ENCODE measurements around the gene DAND5.

The DAND5 gene

GRCh38 chr19:13017306-13018034 is 48.1 kb downstream of the DAND5 start:
- peaks cover 10 to 71% (median 28%) of the 10 kb centered on the region in 5 experiments for H3K27me3 ChIP-seq (replicated peaks in 2 of 5; ENCODE audit: control insufficient read depth in 4 of 5, insufficient read depth in 5 of 5, low read length in 4 of 5)
- no peak overlapping the region for H3K27ac ChIP-seq (ENCODE audit: insufficient read depth in 1 of 2, low read depth in 1 of 2, low read length in 2 of 2, poor library complexity in 1 of 2, severe bottlenecking in 2 of 2)
- CTCF ChIA-PET = interaction anchor here (0.9 to 7.0 kb wide), 4 partner anchors 12 to 77 kb away, joined by 3 to 66 read pairs (median 4); no protein-coding TSS in a partner anchor
- peaks cover 0 to 43% (median 31%) of the 10 kb centered on the region in 4 experiments for H3K4me1 ChIP-seq (ENCODE audit: control extremely low read depth in 1 of 4, control insufficient read depth in 4 of 4, insufficient read depth in 4 of 4, low read length in 3 of 4)
- POLR2A ChIA-PET = no interaction called here
- H3K36me3 ChIP-seq (ENCODE audit: control insufficient read depth in 4 of 4, insufficient read depth in 4 of 4, low read length in 3 of 4) = peaks cover 0 to 2% (median 0%) of the 10 kb centered on the region in 4 experiments
- no peak overlapping the region for H3K4me3 ChIP-seq (ENCODE audit: control insufficient read depth in 1 of 7, extremely low read depth in 1 of 7, insufficient read depth in 4 of 7, low read depth in 2 of 7, low read length in 6 of 7)
- WGBS (ENCODE audit: insufficient coverage) = 98% methylated on average over 7 of the region's 14 CpGs
- no peaks in the 10 kb centered on the region for H3K9me3 ChIP-seq (ENCODE audit: control extremely low read depth in 1 of 5, control insufficient read depth in 4 of 5, insufficient read depth in 2 of 5, low read depth in 1 of 5, low read length in 4 of 5)
- DNase-seq = no peak

DNA sequence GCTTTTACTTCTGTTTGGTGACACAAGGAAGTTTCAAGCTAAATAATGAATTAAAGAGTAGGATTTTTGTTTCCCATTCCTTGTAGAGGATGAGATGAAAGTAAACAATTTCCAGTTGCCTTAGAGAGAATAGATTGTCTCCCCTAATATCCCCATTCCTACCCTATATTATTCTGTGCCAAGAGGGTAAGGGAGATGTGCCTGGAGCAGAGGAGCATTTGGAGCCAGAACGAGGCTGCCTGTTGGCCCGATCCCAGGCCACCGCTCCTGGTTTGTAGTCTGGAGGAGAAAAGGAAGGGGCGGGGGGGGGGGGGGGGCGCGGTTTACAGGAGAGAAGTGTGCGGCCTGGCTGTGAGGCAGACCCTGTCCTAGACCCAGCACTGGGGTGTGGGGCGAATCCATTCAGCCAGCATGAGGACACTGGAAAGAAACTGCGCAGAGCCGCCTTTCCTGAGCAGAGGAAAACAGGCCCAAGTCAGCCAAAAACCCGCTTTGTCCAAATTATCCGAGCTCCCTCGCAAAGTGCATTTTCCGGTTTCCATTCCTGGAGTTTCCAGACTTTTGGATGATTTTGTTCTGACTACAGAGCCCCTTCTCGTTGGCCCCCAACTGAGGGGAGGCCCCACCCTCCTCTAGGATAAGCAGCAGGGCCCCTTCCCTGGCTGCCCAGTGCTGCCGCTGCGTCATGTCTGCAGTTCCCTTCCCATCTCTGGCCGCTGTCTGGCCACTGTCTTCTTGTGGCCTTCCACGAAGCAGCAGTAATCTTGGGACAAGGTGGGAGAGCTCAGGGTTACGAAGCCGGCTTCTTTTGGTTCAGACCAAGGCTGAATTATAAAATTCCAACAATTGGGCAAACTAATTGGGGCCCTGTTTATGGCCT is 48.9 kb downstream of the DAND5 start:
- Histone ChIP-seq H3K4me3 (ENCODE audit: control insufficient read depth in 1 of 7, extremely low read depth in 1 of 7, insufficient read depth in 4 of 7, low read depth in 2 of 7, low read length in 6 of 7) (no peak overlapping the region), H3K27ac (ENCODE audit: insufficient read depth in 1 of 2, low read depth in 1 of 2, low read length in 2 of 2, poor library complexity in 1 of 2, severe bottlenecking in 2 of 2) (no peak overlapping the region), H3K27me3 (replicated peaks in 2 of 5; ENCODE audit: control insufficient read depth in 4 of 5, insufficient read depth in 5 of 5, low read length in 4 of 5) (peaks cover 7 to 67% (median 20%) of the 10 kb centered on the region in 5 experiments), H3K4me1 (ENCODE audit: control extremely low read depth in 1 of 4, control insufficient read depth in 4 of 4, insufficient read depth in 4 of 4, low read length in 3 of 4) (peaks cover 0 to 42% (median 27%) of the 10 kb centered on the region in 4 experiments), H3K9me3 (ENCODE audit: control extremely low read depth in 1 of 5, control insufficient read depth in 4 of 5, insufficient read depth in 2 of 5, low read depth in 1 of 5, low read length in 4 of 5) (no peaks in the 10 kb centered on the region), H3K36me3 (ENCODE audit: control insufficient read depth in 4 of 4, insufficient read depth in 4 of 4, low read length in 3 of 4) (peaks cover 0 to 2% (median 0%) of the 10 kb centered on the region in 4 experiments)
- ChIA-PET CTCF (interaction anchor here (0.9 to 7.0 kb wide), 3 partner anchors 12 to 53 kb away, joined by 3 to 66 read pairs (median 4); no protein-coding TSS in a partner anchor), POLR2A (no interaction called here)
- whole genome bisulfite sequencing (ENCODE audit: insufficient coverage) = 94% methylated on average over 15 of the region's 21 CpGs
- DNase-seq = no peak

DNA sequence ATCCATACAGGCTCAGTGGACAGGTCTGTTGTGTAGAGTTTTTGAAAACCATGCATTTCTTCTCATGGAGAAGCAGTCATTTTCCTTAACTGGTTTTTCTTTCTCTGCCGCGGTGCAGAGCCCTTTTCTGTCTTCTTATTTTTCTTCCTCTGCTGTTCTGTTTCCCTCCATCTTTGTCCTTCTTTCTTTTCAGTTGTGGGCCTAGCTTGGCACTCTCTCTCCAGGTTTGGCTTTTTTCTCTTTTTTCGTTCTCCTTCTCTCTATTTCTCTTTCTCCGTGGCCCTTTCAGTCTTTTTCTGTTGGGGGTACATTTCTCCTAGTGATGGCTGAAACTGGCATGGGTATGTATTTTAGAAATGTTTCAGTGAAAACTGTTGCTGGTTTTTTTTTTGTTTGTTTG is 50.0 kb downstream of the DAND5 start:
- ChIA-PET CTCF (interaction anchor here (1.0 kb wide), 1 partner anchor 40 kb away, joined by 3 read pairs; no protein-coding TSS in a partner anchor), POLR2A (no interaction called here)
- DNase-seq = no peak
- Histone ChIP-seq H3K4me1 (ENCODE audit: control extremely low read depth in 1 of 4, control insufficient read depth in 4 of 4, insufficient read depth in 4 of 4, low read length in 3 of 4) (peaks cover 0 to 40% (median 20%) of the 10 kb centered on the region in 4 experiments), H3K4me3 (ENCODE audit: control insufficient read depth in 1 of 7, extremely low read depth in 1 of 7, insufficient read depth in 4 of 7, low read depth in 2 of 7, low read length in 6 of 7) (no peak overlapping the region), H3K36me3 (ENCODE audit: control insufficient read depth in 4 of 4, insufficient read depth in 4 of 4, low read length in 3 of 4) (peaks cover 0 to 2% (median 0%) of the 10 kb centered on the region in 4 experiments), H3K27me3 (replicated peaks in 2 of 5; ENCODE audit: control insufficient read depth in 4 of 5, insufficient read depth in 5 of 5, low read length in 4 of 5) (peaks cover 5 to 64% (median 15%) of the 10 kb centered on the region in 5 experiments), H3K27ac (ENCODE audit: insufficient read depth in 1 of 2, low read depth in 1 of 2, low read length in 2 of 2, poor library complexity in 1 of 2, severe bottlenecking in 2 of 2) (no peak overlapping the region), H3K9me3 (ENCODE audit: control extremely low read depth in 1 of 5, control insufficient read depth in 4 of 5, insufficient read depth in 2 of 5, low read depth in 1 of 5, low read length in 4 of 5) (no peaks in the 10 kb centered on the region)
- 95% methylated on average over 2 of the region's 4 CpGs for WGBS (ENCODE audit: insufficient coverage)

DNA sequence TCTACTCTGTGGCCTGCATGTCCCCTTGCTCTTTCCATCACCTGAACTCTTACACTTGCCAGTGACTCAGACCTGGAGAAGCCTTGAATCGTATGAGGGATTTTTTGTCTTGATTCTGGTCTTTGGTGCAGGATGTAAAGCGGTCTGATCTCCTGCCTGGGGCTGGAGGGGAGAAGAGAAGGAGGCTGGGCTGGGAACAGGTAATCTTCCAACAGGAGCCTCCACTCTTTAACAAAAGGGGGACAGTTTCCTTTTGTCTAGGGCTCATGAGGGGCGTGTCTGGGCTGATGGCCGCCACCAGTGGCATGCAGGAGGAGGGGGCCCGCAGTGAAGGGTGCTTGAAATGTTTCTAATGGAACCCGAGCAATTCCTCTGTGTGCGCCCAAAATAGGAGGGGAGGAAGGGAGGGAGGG is 50.6 kb downstream of the DAND5 start:
- 94% methylated on average over 5 of the region's 7 CpGs for WGBS (ENCODE audit: insufficient coverage)

GRCh38 chr19:13022111-13022858 is 52.9 kb downstream of the DAND5 start:
- Histone ChIP-seq H3K27ac (ENCODE audit: insufficient read depth in 1 of 2, low read depth in 1 of 2, low read length in 2 of 2, poor library complexity in 1 of 2, severe bottlenecking in 2 of 2) (peak overlapping the region; percentile 46 to 83), H3K9me3 (ENCODE audit: control extremely low read depth in 1 of 5, control insufficient read depth in 4 of 5, insufficient read depth in 2 of 5, low read depth in 1 of 5, low read length in 4 of 5) (no peaks in the 10 kb centered on the region), H3K4me1 (ENCODE audit: control extremely low read depth in 1 of 4, control insufficient read depth in 4 of 4, insufficient read depth in 4 of 4, low read length in 3 of 4) (peaks cover 0 to 40% (median 18%) of the 10 kb centered on the region in 4 experiments), H3K36me3 (ENCODE audit: control insufficient read depth in 4 of 4, insufficient read depth in 4 of 4, low read length in 3 of 4) (peaks cover 0 to 13% (median 5%) of the 10 kb centered on the region in 4 experiments), H3K4me3 (ENCODE audit: control insufficient read depth in 1 of 7, extremely low read depth in 1 of 7, insufficient read depth in 4 of 7, low read depth in 2 of 7, low read length in 6 of 7) (peak overlapping the region in 4 of 7 experiments; percentile 43 to 83 (median 77)), H3K27me3 (replicated peaks in 2 of 5; ENCODE audit: control insufficient read depth in 4 of 5, insufficient read depth in 5 of 5, low read length in 4 of 5) (peaks cover 2 to 60% (median 14%) of the 10 kb centered on the region in 5 experiments)
- DNase-seq = peak in 2 of 3 donors; percentile 64 to 76
- WGBS (ENCODE audit: insufficient coverage) = 31% methylated on average over 9 of the region's 22 CpGs
- ChIA-PET CTCF (interaction anchor here (0.6 to 3.3 kb wide), 16 partner anchors 8 to 71 kb away, joined by 3 to 18 read pairs (median 6); no protein-coding TSS in a partner anchor), POLR2A (interaction anchor here (0.6 to 1.2 kb wide), 2 partner anchors 12 to 80 kb away, joined by 3 to 4 read pairs; no protein-coding TSS in a partner anchor)

More for the DNA sequence above, 50.6 kb downstream of the DAND5 start:
- Histone ChIP-seq H3K27me3 (replicated peaks in 2 of 5; ENCODE audit: control insufficient read depth in 4 of 5, insufficient read depth in 5 of 5, low read length in 4 of 5) (peaks cover 0 to 64% (median 16%) of the 10 kb centered on the region in 5 experiments), H3K27ac (ENCODE audit: insufficient read depth in 1 of 2, low read depth in 1 of 2, low read length in 2 of 2, poor library complexity in 1 of 2, severe bottlenecking in 2 of 2) (no peak overlapping the region), H3K4me1 (ENCODE audit: control extremely low read depth in 1 of 4, control insufficient read depth in 4 of 4, insufficient read depth in 4 of 4, low read length in 3 of 4) (peaks cover 0 to 41% (median 18%) of the 10 kb centered on the region in 4 experiments), H3K9me3 (ENCODE audit: control extremely low read depth in 1 of 5, control insufficient read depth in 4 of 5, insufficient read depth in 2 of 5, low read depth in 1 of 5, low read length in 4 of 5) (no peaks in the 10 kb centered on the region), H3K4me3 (ENCODE audit: control insufficient read depth in 1 of 7, extremely low read depth in 1 of 7, insufficient read depth in 4 of 7, low read depth in 2 of 7, low read length in 6 of 7) (no peak overlapping the region), H3K36me3 (ENCODE audit: control insufficient read depth in 4 of 4, insufficient read depth in 4 of 4, low read length in 3 of 4) (peaks cover 0 to 2% (median under 1%) of the 10 kb centered on the region in 4 experiments)
- CTCF ChIA-PET = interaction anchor here (1.0 to 2.5 kb wide), 2 partner anchors 39 to 54 kb away, joined by 3 to 8 read pairs; no protein-coding TSS in a partner anchor
- DNase-seq = no peak
- POLR2A ChIA-PET = no interaction called here
